Fibroblast of lung (primary cell): ENCODE results near the gene COL11A1. TPM values are rescaled to one million over a fixed set of nuclear protein-coding genes. Genes with fewer than 3 reads are reported as not detected.

Experiments used
- DNase-seq, 2 donors: peaks; one replicate each; pipeline versions ENCODE4 v3.0.0 to v3.0.0-alpha.2; 2010; ENCODE audit warnings: low read depth in 2 of 2
- H2AFZ ChIP-seq: 2 replicates; pipeline ENCODE4 v1.5.1; 2012; ENCODE audit warnings: low read length, control low read depth, inconsistent platforms
- H3K27ac ChIP-seq: 2 replicates; pipeline ENCODE4 v1.5.1; 2011; ENCODE audit warnings: low read length, control low read depth; ENCODE audit not compliant: insufficient read depth
- H3K27me3 ChIP-seq: 2 replicates; pipeline ENCODE4 v1.5.1; 2011; ENCODE audit warnings: mild to moderate bottlenecking, low read length; ENCODE audit not compliant: control insufficient read depth, insufficient read depth
- H3K36me3 ChIP-seq: 2 replicates; pipeline ENCODE4 v1.5.1; 2011; ENCODE audit warnings: low read length; ENCODE audit not compliant: control insufficient read depth, insufficient read depth
- H3K4me1 ChIP-seq: 2 replicates; pipeline ENCODE4 v1.5.1; 2011; ENCODE audit warnings: low read length; ENCODE audit not compliant: control insufficient read depth, insufficient read depth; ENCODE audit errors: extremely low read depth
- H3K4me2 ChIP-seq: 2 replicates; pipeline ENCODE4 v1.5.1; 2011; ENCODE audit warnings: low read length, control low read depth; ENCODE audit not compliant: insufficient read depth; ENCODE audit errors: extremely low read depth
- H3K4me3 ChIP-seq, 4 experiments: fragments of 200-600 bp in 1 of 4; sonication (generic) in 1 of 4; replicated peaks in 1 of 4; 2 replicates each; pipeline ENCODE4 v1.5.1; 2011 to 2016; ENCODE audit warnings: low read length in 4 of 4, low read depth in 3 of 4, mild to moderate bottlenecking in 3 of 4, control low read depth in 2 of 4, inconsistent platforms in 1 of 4, mixed read lengths in 1 of 4; ENCODE audit not compliant: insufficient read depth in 1 of 4; ENCODE audit errors: control extremely low read depth in 1 of 4
- H3K79me2 ChIP-seq: 2 replicates; pipeline ENCODE4 v1.5.1; 2012; ENCODE audit warnings: mild to moderate bottlenecking, low read length, inconsistent platforms; ENCODE audit not compliant: control insufficient read depth, insufficient read depth
- H3K9ac ChIP-seq: 2 replicates; pipeline ENCODE4 v1.5.1; 2011; ENCODE audit warnings: mild to moderate bottlenecking, low read length, control low read depth; ENCODE audit not compliant: insufficient read depth
- H3K9me3 ChIP-seq: 2 replicates; pipeline ENCODE4 v1.5.1; 2012; ENCODE audit warnings: low read depth, low read length; ENCODE audit not compliant: control insufficient read depth, insufficient read depth
- H4K20me1 ChIP-seq: 2 replicates; pipeline ENCODE4 v1.5.1; 2011; ENCODE audit warnings: low read length; ENCODE audit not compliant: control insufficient read depth, insufficient read depth; ENCODE audit errors: extremely low read depth
- CTCF ChIP-seq, 2 donors: IDR thresholded peaks in 1 of 2; conservative IDR thresholded peaks in 1 of 2; 1 replicate in 1 of 2; 2 replicates in 1 of 2; pipeline ENCODE4 v1.5.1; 2011 to 2012; ENCODE audit warnings: low read length in 2 of 2, control low read depth in 1 of 2, inconsistent platforms in 1 of 2, low read depth in 1 of 2, mild to moderate bottlenecking in 1 of 2
- EZH2 ChIP-seq: IDR thresholded peaks from 2 replicates; pipeline ENCODE4 v1.5.1; 2012; ENCODE audit warnings: low read length, control low read depth, mild to moderate bottlenecking; ENCODE audit errors: missing control alignments
- polyA minus RNA-seq: library from RNA; depleted of rRNA, polyadenylated mRNA; stranded (reverse); fragments of >200 nt; gene quantifications from 2 replicates; pipeline ENCODE4 v1.2.3, GENCODE V29; 2011; ENCODE audit warnings: low replicate concordance
- polyA plus RNA-seq, 2 donors: library from polyadenylated mRNA; depleted of rRNA in 1 of 2; stranded (reverse) in 1 of 2; unstranded in 1 of 2; fragments of >200 nt; gene quantifications; 2 replicates each; pipeline ENCODE4 v1.2.1, GENCODE V29; 2011 to 2012; ENCODE audit warnings: missing spikeins in 1 of 2
- total RNA-seq: library from RNA; depleted of rRNA; stranded (reverse); fragments of >200 nt; gene quantifications from 2 replicates; pipeline ENCODE4 v1.2.1, GENCODE V29; 2014

The COL11A1 gene
- 0.26 and 8.9 TPM in 2 replicates for total RNA-seq
- 0.26 and 2.6 TPM in 2 replicates for polyA plus RNA-seq
- polyA plus RNA-seq (2012): 0.27 and 2.6 TPM in 2 replicates
- polyA minus RNA-seq: 0.43 TPM in 1 of 2 replicates, not detected in the other

DNA sequence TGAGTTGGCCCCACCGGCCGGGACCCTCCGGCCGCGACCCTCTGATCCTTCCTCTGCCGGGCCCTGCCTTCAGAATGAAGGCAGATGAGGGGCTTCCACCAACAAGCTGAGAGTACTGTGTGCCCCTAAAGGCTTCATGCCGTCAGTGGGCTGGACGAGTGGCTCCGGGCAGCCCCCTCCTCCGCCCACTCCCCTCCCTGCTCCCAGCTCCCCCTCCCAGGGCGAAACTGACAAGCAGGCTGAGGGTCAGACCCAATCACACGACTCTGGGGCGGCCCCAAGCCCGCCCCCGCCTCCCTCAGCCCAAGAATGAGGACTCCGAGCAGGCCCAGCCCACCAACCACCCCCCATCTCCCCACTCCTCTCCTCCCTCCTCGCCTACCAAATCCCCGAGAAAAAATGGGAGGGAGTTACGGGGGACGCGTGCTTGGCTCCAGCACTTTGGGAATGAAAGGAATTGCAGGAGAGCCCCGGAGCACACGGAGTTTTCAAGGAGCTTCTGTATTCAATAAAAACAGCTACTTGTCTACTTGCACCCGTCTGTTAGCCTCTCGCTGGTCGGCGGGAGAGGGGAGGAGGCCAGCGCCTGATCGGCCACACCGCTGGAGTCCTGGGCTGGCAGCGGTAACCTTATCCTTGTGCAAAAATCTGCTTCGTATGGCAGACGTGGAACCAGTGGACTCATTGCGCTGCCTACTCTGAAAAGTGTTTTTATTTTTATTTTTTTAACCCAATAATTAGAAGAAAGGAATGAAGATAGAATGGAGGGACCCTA lies at the start of gene COL11A1:
TSS of gene COL11A1 (minus strand) at position 147 of the 775 bp plus-strand sequence. CDS start 344 bp downstream, outside the sequence.
- peak within 1 kb of the TSS in 2 of 4 experiments; percentile 52 to 74 for H3K4me3 ChIP-seq
- no peak within 1 kb of the TSS for H3K9ac ChIP-seq
- H3K9me3 ChIP-seq: no peaks in the 10 kb centered on the region
- peak within 1 kb of the TSS; percentile 19 for H3K4me2 ChIP-seq
- H3K79me2 ChIP-seq: no peaks in the 10 kb centered on the region
- TF ChIP-seq CTCF (conservative IDR thresholded peaks at IDR 0.05 in 1 of 2, IDR thresholded peaks at IDR 0.05 in 1 of 2; ENCODE audit: low read depth in 1 of 2, low read length in 2 of 2): no peak
- no peak for TF ChIP-seq EZH2
- no peaks in the 10 kb centered on the region for H3K4me1 ChIP-seq
- no peak within 1 kb of the TSS for H3K27ac ChIP-seq
- no peaks in the 10 kb centered on the region for H4K20me1 ChIP-seq
- no peaks in the 10 kb centered on the region for H3K27me3 ChIP-seq
- H3K36me3 ChIP-seq: no peaks in the 10 kb centered on the region
- H2AFZ ChIP-seq: peak within 1 kb of the TSS; percentile 19
- DNase-seq: peak in 1 of 2 donors; percentile 74

- TF ChIP-seq CTCF (conservative IDR thresholded peaks at IDR 0.05 in 1 of 2, IDR thresholded peaks at IDR 0.05 in 1 of 2; ENCODE audit: low read depth in 1 of 2, low read length in 2 of 2) (no peak), EZH2 (no peak)
- H2AFZ ChIP-seq: no peak overlapping the region
These were observed 48.6 kb upstream of the COL11A1 start for GRCh38 chr1:103156966-103157365.

GRCh38 chr1:103146166-103146565 lies 37.8 kb upstream of the COL11A1 start:
- no peak overlapping the region for H2AFZ ChIP-seq
- no peak for TF ChIP-seq CTCF (conservative IDR thresholded peaks at IDR 0.05 in 1 of 2, IDR thresholded peaks at IDR 0.05 in 1 of 2; ENCODE audit: low read depth in 1 of 2, low read length in 2 of 2)
- no peak for TF ChIP-seq EZH2
- no peak overlapping the region for H3K4me2 ChIP-seq

More at GRCh38 chr1:103156966-103157365, 48.6 kb upstream of the COL11A1 start:
- Histone ChIP-seq H3K4me2 (no peak overlapping the region), H3K27ac (no peak overlapping the region), H3K27me3 (no peaks in the 10 kb centered on the region), H4K20me1 (no peaks in the 10 kb centered on the region), H3K36me3 (no peaks in the 10 kb centered on the region), H3K4me3 (no peak overlapping the region), H3K9ac (no peak overlapping the region), H3K79me2 (no peaks in the 10 kb centered on the region), H3K9me3 (no peaks in the 10 kb centered on the region), H3K4me1 (no peaks in the 10 kb centered on the region)
- DNase-seq: peak in 1 of 2 donors; percentile 92

More at GRCh38 chr1:103146166-103146565, 37.8 kb upstream of the COL11A1 start:
- H3K9ac ChIP-seq: no peak overlapping the region
- no peaks in the 10 kb centered on the region for H3K27me3 ChIP-seq
- peak in 1 of 2 donors; percentile 39 for DNase-seq
- no peaks in the 10 kb centered on the region for H3K36me3 ChIP-seq
- H3K4me3 ChIP-seq: no peak overlapping the region
- no peak overlapping the region for H3K27ac ChIP-seq
- H4K20me1 ChIP-seq: no peaks in the 10 kb centered on the region
- H3K9me3 ChIP-seq: no peaks in the 10 kb centered on the region
- no peaks in the 10 kb centered on the region for H3K4me1 ChIP-seq
- H3K79me2 ChIP-seq: no peaks in the 10 kb centered on the region
